WTC11 (cell line): Measurements from ENCODE around the gene TREX2. TPM values are rescaled to one million over a fixed set of nuclear protein-coding genes. Genes with fewer than 3 reads are reported as not detected.

Experiments
- ATAC-seq: fragments of 200-7000 bp; cut with Tn5 transposase; 2 replicates; pipeline ENCODE4 v1.10.0; 2021; ENCODE audit warnings: mild to moderate bottlenecking, moderate library complexity
- CTCF ChIA-PET: fragments of 300-600 bp; sonication (Branson Sonifier 250); formaldehyde crosslinking; loops from one replicate; lab custom pipeline; 2021; ENCODE audit warnings: antibody characterized with exemption; lab: Charles Lee
- POLR2A ChIA-PET: fragments of 350-600 bp; sonication (Branson Sonifier 250); formaldehyde crosslinking; loops from one replicate; lab custom pipeline; 2021; ENCODE audit warnings: antibody characterized with exemption; lab: Charles Lee
- DNase-seq: peaks from one replicate; pipeline ENCODE4 v3.0.0; 2021; ENCODE audit warnings: low spot score
- H3K27ac Mint-ChIP-seq: 2 replicates; pipeline ENCODE4 v1.8.0; 2021; ENCODE audit warnings: mixed read lengths
- H3K27me3 Mint-ChIP-seq: 2 replicates; pipeline ENCODE4 v1.8.0; 2021; ENCODE audit warnings: low read depth, mild to moderate bottlenecking, moderate library complexity, mixed read lengths
- H3K36me3 Mint-ChIP-seq: 2 replicates; pipeline ENCODE4 v1.8.0; 2021; ENCODE audit warnings: mixed read lengths
- H3K4me1 Mint-ChIP-seq: 2 replicates; pipeline ENCODE4 v1.8.0; 2022; ENCODE audit warnings: mixed read lengths
- H3K4me3 Mint-ChIP-seq: 2 replicates; pipeline ENCODE4 v1.8.0; 2021; ENCODE audit warnings: mild to moderate bottlenecking, moderate library complexity, mixed read lengths
- H3K9me3 Mint-ChIP-seq: 2 replicates; pipeline ENCODE4 v1.8.0; 2021; ENCODE audit warnings: mixed read lengths
- CBFB ChIP-seq: sonication (generic); formaldehyde crosslinking; IDR thresholded peaks from 2 replicates; pipeline ENCODE4 v1.8.1; 2022; ENCODE audit warnings: mild to moderate bottlenecking, low read depth, missing genetic modification reagents
- CDX4 ChIP-seq: fragments of 250-450 bp; sonication (Bioruptor Pico); IDR thresholded peaks from 2 replicates; pipeline ENCODE4 v1.9.0; 2021; ENCODE audit warnings: moderate library complexity, mild to moderate bottlenecking, inconsistent platforms, borderline replicate concordance
- CREM ChIP-seq: sonication (generic); formaldehyde crosslinking; IDR thresholded peaks from 2 replicates; pipeline ENCODE4 v1.8.1; 2022; ENCODE audit warnings: mild to moderate bottlenecking, missing genetic modification reagents, moderate library complexity
- FOXJ3 ChIP-seq: sonication (generic); formaldehyde crosslinking; IDR thresholded peaks from 2 replicates; pipeline ENCODE4 v1.9.0; 2021; ENCODE audit warnings: missing genetic modification reagents, mild to moderate bottlenecking, borderline replicate concordance
- FOXP1 ChIP-seq: sonication (generic); formaldehyde crosslinking; IDR thresholded peaks from 2 replicates; pipeline ENCODE4 v1.8.0; 2022; ENCODE audit warnings: missing genetic modification reagents, mild to moderate bottlenecking, moderate library complexity, borderline replicate concordance
- HMGA2 ChIP-seq: fragments of 250-450 bp; sonication (Bioruptor Pico); IDR thresholded peaks from 2 replicates; pipeline ENCODE4 v1.4.0; 2021; ENCODE audit warnings: mild to moderate bottlenecking, moderate library complexity
- MYBL2 ChIP-seq: sonication (generic); formaldehyde crosslinking; IDR thresholded peaks from 2 replicates; pipeline ENCODE4 v1.8.1; 2023; ENCODE audit warnings: mild to moderate bottlenecking, moderate library complexity, missing genetic modification reagents
- NFATC4 ChIP-seq: fragments of 250-450 bp; sonication (Bioruptor Pico); IDR thresholded peaks from 2 replicates; pipeline ENCODE4 v1.9.0; 2021; ENCODE audit warnings: mild to moderate bottlenecking
- NFYB ChIP-seq: sonication (generic); formaldehyde crosslinking; conservative IDR thresholded peaks from 2 replicates; pipeline ENCODE4 v1.8.0; 2022; ENCODE audit warnings: low read depth, missing genetic modification reagents
- NR1H2 ChIP-seq: sonication (generic); formaldehyde crosslinking; IDR thresholded peaks from 2 replicates; pipeline ENCODE4 v1.9.0; 2021; ENCODE audit warnings: mild to moderate bottlenecking, moderate library complexity, missing genetic modification reagents
- RORB ChIP-seq: fragments of 250-450 bp; sonication (Bioruptor Pico); IDR thresholded peaks from 2 replicates; pipeline ENCODE4 v1.9.0; 2021; ENCODE audit warnings: mild to moderate bottlenecking
- SOX15 ChIP-seq: fragments of 250-450 bp; sonication (Bioruptor Pico); IDR thresholded peaks from 2 replicates; pipeline ENCODE4 v1.9.0; 2021; ENCODE audit warnings: mild to moderate bottlenecking
- STAT6 ChIP-seq: sonication (generic); formaldehyde crosslinking; conservative IDR thresholded peaks from 2 replicates; pipeline ENCODE4 v1.8.1; 2023; ENCODE audit warnings: mild to moderate bottlenecking, low read depth, missing genetic modification reagents, moderate library complexity
- ZBTB21 ChIP-seq: sonication (generic); formaldehyde crosslinking; IDR thresholded peaks from 2 replicates; pipeline ENCODE4 v1.8.1; 2023; ENCODE audit warnings: mild to moderate bottlenecking, missing genetic modification reagents, borderline replicate concordance
- ZNF121 ChIP-seq: sonication (generic); formaldehyde crosslinking; IDR thresholded peaks from 2 replicates; pipeline ENCODE4 v1.8.0; 2023; ENCODE audit warnings: missing genetic modification reagents
- ZNF138 ChIP-seq: sonication (generic); formaldehyde crosslinking; conservative IDR thresholded peaks from 2 replicates; pipeline ENCODE4 v1.8.1; 2022; ENCODE audit warnings: mild to moderate bottlenecking, moderate library complexity, missing genetic modification reagents
- ZNF219 ChIP-seq: sonication (generic); formaldehyde crosslinking; IDR thresholded peaks from 2 replicates; pipeline ENCODE4 v1.8.0; 2023; ENCODE audit warnings: missing genetic modification reagents, mild to moderate bottlenecking, borderline replicate concordance
- ZNF232 ChIP-seq: sonication (generic); formaldehyde crosslinking; IDR thresholded peaks from 2 replicates; pipeline ENCODE4 v1.8.0; 2022; ENCODE audit warnings: mild to moderate bottlenecking, missing genetic modification reagents
- ZNF317 ChIP-seq: sonication (generic); formaldehyde crosslinking; IDR thresholded peaks from 2 replicates; pipeline ENCODE4 v1.8.1; 2023; ENCODE audit warnings: low read depth, mild to moderate bottlenecking, moderate library complexity, missing genetic modification reagents, borderline replicate concordance
- ZNF671 ChIP-seq: fragments of 250-450 bp; sonication (Bioruptor Pico); IDR thresholded peaks from 2 replicates; pipeline ENCODE4 v1.8.0; 2021; ENCODE audit warnings: mild to moderate bottlenecking
- total RNA-seq: library from RNA; stranded (reverse); gene quantifications from 3 replicates; pipeline ENCODE4 v1.2.3, GENCODE V29; 2021
- TF ChIP-seq, protein P1 (sequence below): sonication (generic); formaldehyde crosslinking; IDR thresholded peaks from 2 replicates; pipeline ENCODE4 v1.8.1; 2023; ENCODE audit warnings: mild to moderate bottlenecking, missing genetic modification reagents, borderline replicate concordance

The TREX2 gene
- total RNA-seq, 1 experiment from 2014 or later = 1.5 TPM

GRCh38 chrX:153492543-153492942 is 46.7 kb upstream of the TREX2 start:
- CTCF ChIA-PET = interaction anchor here (1.0 to 3.0 kb wide), 6 partner anchors 15 to 152 kb away, joined by 3 to 26 read pairs (median 4); partner anchors contain the start of gene HAUS7
- Mint-ChIP-seq H3K9me3 (no peaks in the 10 kb centered on the region), H3K36me3 (no peaks in the 10 kb centered on the region), H3K4me3 (no peak overlapping the region), H3K27me3 (no peaks in the 10 kb centered on the region), H3K27ac (no peak overlapping the region), H3K4me1 (peaks cover 8% of the 10 kb centered on the region; the same call in 1 of the 2 replicates)
- POLR2A ChIA-PET = no interaction called here
- TF ChIP-seq CREM (no peak), RORB (CRISPR knock-in tag) (no peak), ZBTB21 (no peak)
- DNase-seq (no peak), ATAC-seq (no peak)

DNA sequence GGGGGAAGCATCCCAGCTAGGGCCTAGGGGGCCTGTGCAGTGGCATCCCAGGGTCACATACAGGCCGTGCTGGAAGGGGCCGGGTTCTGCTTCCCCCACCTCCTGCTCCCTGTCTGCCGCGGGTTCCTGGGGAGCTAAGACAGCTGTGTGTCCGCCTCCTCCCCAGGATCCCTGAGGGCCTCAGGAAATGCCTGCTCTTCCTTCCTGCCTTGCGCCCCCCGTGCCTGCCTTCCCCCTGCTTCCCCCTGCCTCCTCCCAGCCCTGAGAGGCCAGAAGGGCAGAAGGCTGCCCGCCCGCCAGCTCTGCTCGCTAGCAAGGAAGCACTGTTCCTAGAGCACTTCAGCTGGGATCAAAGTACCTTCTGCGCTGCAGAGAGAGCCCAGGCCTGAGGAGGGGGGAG is 46.1 kb upstream of the TREX2 start:
- Mint-ChIP-seq H3K27me3 (no peaks in the 10 kb centered on the region), H3K36me3 (no peaks in the 10 kb centered on the region), H3K27ac (no peak overlapping the region), H3K4me3 (no peak overlapping the region), H3K4me1 (peaks cover 8% of the 10 kb centered on the region; the same call in 1 of the 2 replicates), H3K9me3 (no peaks in the 10 kb centered on the region)
- DNase-seq = no peak
- POLR2A ChIA-PET = no interaction called here
- no peak for TF ChIP-seq CREM
- no peak for TF ChIP-seq ZNF232 (CRISPR knock-in tag)
- TF ChIP-seq CBFB (CRISPR knock-in tag) = no peak
- no peak for TF ChIP-seq HMGA2 (CRISPR knock-in tag)
- no peak for TF ChIP-seq FOXP1 (CRISPR knock-in tag)
- TF ChIP-seq ZBTB21 = no peak
- TF ChIP-seq CDX4 (CRISPR knock-in tag) = no peak
- no peak for TF ChIP-seq ZNF219 (CRISPR knock-in tag)
- TF ChIP-seq NR1H2 (CRISPR knock-in tag) = no peak
- TF ChIP-seq STAT6 (CRISPR knock-in tag) = no peak
- no peak for TF ChIP-seq NFYB (CRISPR knock-in tag)
- TF ChIP-seq SOX15 (CRISPR knock-in tag) = no peak
- TF ChIP-seq MYBL2 (CRISPR knock-in tag) = no peak
- ATAC-seq = no peak; the same call in 1 of the 2 replicates
- CTCF ChIA-PET = interaction anchor here (1.1 to 3.0 kb wide), 6 partner anchors 16 to 153 kb away, joined by 3 to 26 read pairs (median 6); partner anchors contain the start of gene HAUS7

DNA sequence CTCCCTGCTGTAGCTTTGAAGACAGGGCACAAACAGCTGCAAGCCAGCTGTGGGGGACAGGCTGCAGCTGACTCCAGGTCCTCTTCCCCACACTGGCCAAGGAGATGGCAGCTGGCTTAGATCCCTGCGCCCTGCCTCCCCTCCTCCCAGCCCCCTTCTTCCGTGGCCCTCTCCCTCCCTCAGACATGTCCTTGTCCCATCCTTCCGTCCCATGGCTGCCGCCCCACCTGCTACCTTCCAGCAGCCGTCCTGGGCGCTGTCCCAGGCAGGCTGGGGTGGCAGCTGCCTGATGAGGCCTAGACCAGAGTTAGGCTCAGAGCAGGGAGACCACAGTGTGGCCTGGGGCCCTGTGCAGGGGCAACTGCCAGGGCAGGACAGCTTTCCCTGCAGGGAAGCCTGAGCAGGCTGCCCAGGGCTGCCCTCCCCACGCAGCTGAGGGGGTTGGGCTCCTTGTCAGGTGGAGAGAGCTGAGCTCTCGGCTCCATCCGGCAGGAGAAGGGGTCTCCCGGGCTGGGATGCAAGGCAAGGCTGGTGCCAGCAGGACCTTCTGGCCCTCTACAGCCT is 45.6 kb upstream of the TREX2 start:
- Mint-ChIP-seq H3K27me3 (no peaks in the 10 kb centered on the region), H3K4me3 (no peak overlapping the region), H3K4me1 (peaks cover 8% of the 10 kb centered on the region; the same call in 1 of the 2 replicates), H3K36me3 (no peaks in the 10 kb centered on the region), H3K27ac (no peak overlapping the region), H3K9me3 (no peaks in the 10 kb centered on the region)
- ChIA-PET CTCF (interaction anchor here (1.1 to 3.0 kb wide), 8 partner anchors 9 to 153 kb away, joined by 3 to 26 read pairs (median 5); partner anchors contain the start of gene HAUS7), POLR2A (no interaction called here)
- ATAC-seq (no peak), DNase-seq (no peak)
- TF ChIP-seq NFATC4 (CRISPR knock-in tag) = no peak
- no peak for TF ChIP-seq FOXJ3
- TF ChIP-seq, protein P1, sequence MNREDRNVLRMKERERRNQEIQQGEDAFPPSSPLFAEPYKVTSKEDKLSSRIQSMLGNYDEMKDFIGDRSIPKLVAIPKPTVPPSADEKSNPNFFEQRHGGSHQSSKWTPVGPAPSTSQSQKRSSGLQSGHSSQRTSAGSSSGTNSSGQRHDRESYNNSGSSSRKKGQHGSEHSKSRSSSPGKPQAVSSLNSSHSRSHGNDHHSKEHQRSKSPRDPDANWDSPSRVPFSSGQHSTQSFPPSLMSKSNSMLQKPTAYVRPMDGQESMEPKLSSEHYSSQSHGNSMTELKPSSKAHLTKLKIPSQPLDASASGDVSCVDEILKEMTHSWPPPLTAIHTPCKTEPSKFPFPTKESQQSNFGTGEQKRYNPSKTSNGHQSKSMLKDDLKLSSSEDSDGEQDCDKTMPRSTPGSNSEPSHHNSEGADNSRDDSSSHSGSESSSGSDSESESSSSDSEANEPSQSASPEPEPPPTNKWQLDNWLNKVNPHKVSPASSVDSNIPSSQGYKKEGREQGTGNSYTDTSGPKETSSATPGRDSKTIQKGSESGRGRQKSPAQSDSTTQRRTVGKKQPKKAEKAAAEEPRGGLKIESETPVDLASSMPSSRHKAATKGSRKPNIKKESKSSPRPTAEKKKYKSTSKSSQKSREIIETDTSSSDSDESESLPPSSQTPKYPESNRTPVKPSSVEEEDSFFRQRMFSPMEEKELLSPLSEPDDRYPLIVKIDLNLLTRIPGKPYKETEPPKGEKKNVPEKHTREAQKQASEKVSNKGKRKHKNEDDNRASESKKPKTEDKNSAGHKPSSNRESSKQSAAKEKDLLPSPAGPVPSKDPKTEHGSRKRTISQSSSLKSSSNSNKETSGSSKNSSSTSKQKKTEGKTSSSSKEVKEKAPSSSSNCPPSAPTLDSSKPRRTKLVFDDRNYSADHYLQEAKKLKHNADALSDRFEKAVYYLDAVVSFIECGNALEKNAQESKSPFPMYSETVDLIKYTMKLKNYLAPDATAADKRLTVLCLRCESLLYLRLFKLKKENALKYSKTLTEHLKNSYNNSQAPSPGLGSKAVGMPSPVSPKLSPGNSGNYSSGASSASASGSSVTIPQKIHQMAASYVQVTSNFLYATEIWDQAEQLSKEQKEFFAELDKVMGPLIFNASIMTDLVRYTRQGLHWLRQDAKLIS = no peak
- TF ChIP-seq ZNF121 (CRISPR knock-in tag) = no peak
- no peak for TF ChIP-seq ZNF671 (CRISPR knock-in tag)
- TF ChIP-seq HMGA2 (CRISPR knock-in tag) = no peak
- no peak for TF ChIP-seq ZNF317 (CRISPR knock-in tag)
- TF ChIP-seq ZNF138 (CRISPR knock-in tag) = no peak
